Upper lobe of left lung (tissue), 6 donors: ENCODE measurements around the gene TTLL5. TPM values are rescaled to one million over a fixed set of nuclear protein-coding genes. Genes with fewer than 3 reads are reported as not detected.

Source experiments
- ATAC-seq, 2 donors: fragments of 200-7000 bp; cut with Tn5 transposase; one replicate each; pipeline ENCODE4 v1.9.1; 2022; ENCODE audit warnings: mild to moderate bottlenecking in 2 of 2, moderate library complexity in 2 of 2; ENCODE audit not compliant: low FRiP score in 2 of 2
- DNase-seq, 2 donors: peaks; one replicate each; pipeline ENCODE4 v3.0.0-alpha.2; 2019 to 2020
- H3K27ac ChIP-seq, 4 donors: fragments of 200-600 bp; sonication (generic); one replicate each; pipeline ENCODE4 v1.5.1; 2016 to 2019
- H3K27me3 ChIP-seq, 4 donors: fragments of 200-600 bp; sonication (generic); one replicate each; pipeline ENCODE4 v1.5.1; 2017 to 2019
- H3K36me3 ChIP-seq, 4 donors: fragments of 200-600 bp; sonication (generic); one replicate each; pipeline ENCODE4 v1.5.1; 2016 to 2019
- H3K4me1 ChIP-seq, 4 donors: fragments of 200-600 bp; sonication (generic); one replicate each; pipeline ENCODE4 v1.5.1; 2018 to 2019
- H3K4me3 ChIP-seq, 4 donors: fragments of 200-600 bp; sonication (generic); one replicate each; pipeline ENCODE4 v1.5.1; 2017 to 2019; ENCODE audit warnings: mild to moderate bottlenecking in 2 of 4, moderate library complexity in 1 of 4
- H3K9me3 ChIP-seq, 4 donors: fragments of 200-600 bp; sonication (generic); one replicate each; pipeline ENCODE4 v1.5.1; 2018 to 2019
- CTCF ChIP-seq, 6 experiments: fragments of 450-650 bp in 4 of 6; fragments of 200-600 bp in 2 of 6; sonication (generic) in 2 of 6; IDR thresholded peaks; one replicate each; pipeline ENCODE4 v1.5.1; 2016 to 2019; ENCODE audit warnings: antibody characterized with exemption in 6 of 6
- EP300 ChIP-seq, 4 donors: sonication (generic); formaldehyde crosslinking; IDR thresholded peaks; one replicate each; pipeline ENCODE4 v1.5.1; 2017; ENCODE audit warnings: antibody characterized with exemption in 4 of 4, control low read depth in 2 of 4
- POLR2A ChIP-seq, 4 donors: fragments of 450-650 bp; IDR thresholded peaks; one replicate each; pipeline ENCODE4 v1.5.1; 2016 to 2017; ENCODE audit warnings: antibody characterized with exemption in 4 of 4, mild to moderate bottlenecking in 2 of 4
- POLR2AphosphoS5 ChIP-seq, 2 donors: sonication (generic); formaldehyde crosslinking; IDR thresholded peaks; one replicate each; pipeline ENCODE4 v1.5.1; 2017; ENCODE audit warnings: antibody characterized with exemption in 2 of 2
- WGBS, 2 donors: methylation state at CpG; one replicate each; pipeline ENCODE4 v1.1.5; 2017 to 2018; 5-methylcytosine and 5-hydroxymethylcytosine counted together
- total RNA-seq, 6 donors: library from RNA; depleted of rRNA in 4 of 6; stranded (reverse); fragments of >200 nt in 4 of 6; gene quantifications; one replicate each; pipeline versions ENCODE4 v1.1.0 to v1.2.1, GENCODE V29; 2016 to 2021
- donor health status: DM: no; HTN: no; CAD: no; lungs with moderate emphysema.
- donor health status: DM: no; HTN: yes; CAD: no; lungs with severe emphysema.

Gene TTLL5
- total RNA-seq, 6 donors from 2014 or later: 24.5 to 85.9 (median 33.5) TPM

DNA sequence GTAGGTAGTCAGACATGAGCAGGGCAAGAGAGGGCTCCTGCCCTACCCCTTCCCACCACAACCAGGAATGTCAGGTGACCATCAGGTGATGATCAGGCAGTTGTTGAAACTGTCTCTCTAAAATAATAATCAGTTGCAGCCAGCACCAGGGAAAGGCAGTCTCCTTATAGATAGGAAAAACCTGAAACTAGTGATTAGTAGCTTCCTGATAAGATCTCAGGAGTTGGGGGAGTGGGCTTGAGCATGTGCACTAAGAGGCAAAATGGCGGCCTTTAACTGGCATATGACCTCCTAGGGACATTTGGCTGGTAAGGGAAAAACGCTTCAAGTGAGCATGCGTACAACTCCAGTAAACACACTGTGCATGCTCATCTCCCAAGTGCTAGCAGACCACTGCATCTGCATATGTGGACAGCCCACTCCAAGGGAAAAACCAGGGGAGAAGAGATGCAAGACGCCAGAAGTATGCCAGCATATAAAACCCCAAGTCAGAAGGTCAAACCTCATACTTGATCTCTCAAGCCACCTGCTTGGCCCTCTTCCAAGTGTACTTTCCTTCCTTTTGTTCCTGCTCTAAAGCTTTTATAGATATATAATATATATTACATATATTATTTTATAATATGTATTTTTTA lies 283.7 kb downstream of the TTLL5 start:
- no peak for DNase-seq
- no peak for ATAC-seq
- no peaks in the 10 kb centered on the region for H3K27me3 ChIP-seq
- H3K36me3 ChIP-seq: no peaks in the 10 kb centered on the region
- no peaks in the 10 kb centered on the region for H3K4me1 ChIP-seq
- WGBS, 2 donors: 88% methylated on average over 4 of the region's 4 CpGs
- no peak overlapping the region for H3K27ac ChIP-seq
- H3K9me3 ChIP-seq: no peaks in the 10 kb centered on the region
- H3K4me3 ChIP-seq: no peak overlapping the region
- TF ChIP-seq POLR2AphosphoS5 (IDR thresholded peaks at IDR 0.05) (no peak), CTCF (IDR thresholded peaks at IDR 0.05) (no peak), EP300 (IDR thresholded peaks at IDR 0.05) (no peak), POLR2A (IDR thresholded peaks at IDR 0.05) (no peak)

DNA sequence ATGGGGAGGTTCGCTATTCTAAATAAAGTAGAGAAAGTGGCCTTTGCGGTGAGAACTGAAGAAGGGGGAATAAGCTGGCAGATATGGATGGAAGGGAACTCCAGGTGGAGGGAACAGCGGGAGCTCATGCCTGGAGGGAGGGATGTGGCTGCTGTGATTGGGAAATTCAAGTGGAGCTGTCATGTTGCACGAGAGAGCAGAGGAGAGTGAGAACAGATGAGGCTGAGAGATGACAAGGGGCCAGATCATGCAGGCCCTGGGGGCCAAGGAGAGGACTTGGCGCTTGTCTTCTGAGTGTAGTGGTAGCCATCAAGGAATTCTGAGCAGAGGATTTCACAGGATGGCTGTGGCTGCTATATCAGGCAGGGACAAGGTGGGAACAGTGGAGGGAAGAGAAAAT lies 285.7 kb downstream of the TTLL5 start:
- no peaks in the 10 kb centered on the region for H3K4me1 ChIP-seq
- 90 to 92% methylated on average over 5 of the region's 5 CpGs for WGBS, 2 donors
- H3K27ac ChIP-seq: no peak overlapping the region
- H3K27me3 ChIP-seq: no peaks in the 10 kb centered on the region
- ATAC-seq (no peak), DNase-seq (no peak)
- H3K4me3 ChIP-seq: no peak overlapping the region
- H3K36me3 ChIP-seq: no peaks in the 10 kb centered on the region
- H3K9me3 ChIP-seq: no peaks in the 10 kb centered on the region
- TF ChIP-seq EP300 (IDR thresholded peaks at IDR 0.05) (no peak), POLR2AphosphoS5 (IDR thresholded peaks at IDR 0.05) (no peak), CTCF (IDR thresholded peaks at IDR 0.05) (no peak), POLR2A (IDR thresholded peaks at IDR 0.05) (no peak)

DNA sequence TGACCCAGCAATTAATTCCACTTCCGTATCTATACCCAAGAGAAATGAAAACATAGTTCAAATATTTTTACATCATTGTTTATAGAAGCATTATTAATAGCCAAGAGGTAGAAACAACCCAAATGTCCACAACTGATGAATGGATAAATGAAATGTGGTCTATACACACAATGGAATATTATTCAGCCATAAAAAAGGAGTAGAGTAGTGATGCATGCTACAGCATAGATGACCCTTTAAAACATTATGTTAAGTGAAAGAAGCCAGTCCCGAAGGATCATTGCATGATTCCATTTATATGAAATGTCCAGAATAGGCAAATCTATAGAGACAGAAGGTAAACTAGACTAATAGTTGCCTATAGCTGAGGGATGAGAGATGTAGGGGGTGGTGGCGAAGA lies 291.4 kb downstream of the TTLL5 start:
- Histone ChIP-seq H3K4me3 (no peak overlapping the region), H3K9me3 (no peaks in the 10 kb centered on the region), H3K36me3 (peaks cover 0 to 9% (median 0%) of the 10 kb centered on the region in 4 donors), H3K27me3 (no peaks in the 10 kb centered on the region), H3K4me1 (no peaks in the 10 kb centered on the region), H3K27ac (no peak overlapping the region)
- DNase-seq (no peak), ATAC-seq (no peak)
- TF ChIP-seq EP300 (IDR thresholded peaks at IDR 0.05) (no peak), POLR2AphosphoS5 (IDR thresholded peaks at IDR 0.05) (no peak), POLR2A (IDR thresholded peaks at IDR 0.05) (no peak), CTCF (IDR thresholded peaks at IDR 0.05) (no peak)
- WGBS, 2 donors: 92 to 93% methylated on average over 3 of the region's 3 CpGs

DNA sequence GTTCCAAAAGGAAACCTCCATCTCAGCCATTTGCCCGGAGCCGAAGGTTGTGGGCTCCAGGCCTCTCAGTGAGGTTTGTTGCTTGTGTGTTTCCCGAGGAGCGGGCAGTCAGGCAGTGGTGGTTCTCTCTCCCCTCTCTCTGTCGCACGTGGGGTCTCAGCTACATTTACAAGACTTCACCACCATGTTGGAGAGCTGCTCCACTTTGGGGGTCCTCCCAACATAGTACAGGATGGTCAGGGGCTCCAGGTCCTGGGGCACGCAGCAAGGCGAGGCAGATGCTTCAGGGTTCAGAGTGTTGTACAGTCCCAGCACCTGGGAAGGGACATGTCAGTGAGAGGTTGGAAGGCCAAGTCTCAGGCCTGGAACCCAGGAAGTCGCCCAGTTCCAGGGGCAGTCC lies 298.0 kb downstream of the TTLL5 start:
- H3K4me3 ChIP-seq: no peak overlapping the region
- WGBS, 2 donors: 96% methylated on average over 5 to 9 of the region's 9 CpGs
- TF ChIP-seq POLR2A (IDR thresholded peaks at IDR 0.05): no peak
- TF ChIP-seq POLR2AphosphoS5 (IDR thresholded peaks at IDR 0.05): no peak
- H3K9me3 ChIP-seq: no peaks in the 10 kb centered on the region
- no peak for DNase-seq
- H3K4me1 ChIP-seq: no peaks in the 10 kb centered on the region
- H3K27ac ChIP-seq: no peak overlapping the region
- H3K27me3 ChIP-seq: no peaks in the 10 kb centered on the region
- no peak for ATAC-seq
- peaks cover 0 to 23% (median 4%) of the 10 kb centered on the region in 4 donors for H3K36me3 ChIP-seq

DNA sequence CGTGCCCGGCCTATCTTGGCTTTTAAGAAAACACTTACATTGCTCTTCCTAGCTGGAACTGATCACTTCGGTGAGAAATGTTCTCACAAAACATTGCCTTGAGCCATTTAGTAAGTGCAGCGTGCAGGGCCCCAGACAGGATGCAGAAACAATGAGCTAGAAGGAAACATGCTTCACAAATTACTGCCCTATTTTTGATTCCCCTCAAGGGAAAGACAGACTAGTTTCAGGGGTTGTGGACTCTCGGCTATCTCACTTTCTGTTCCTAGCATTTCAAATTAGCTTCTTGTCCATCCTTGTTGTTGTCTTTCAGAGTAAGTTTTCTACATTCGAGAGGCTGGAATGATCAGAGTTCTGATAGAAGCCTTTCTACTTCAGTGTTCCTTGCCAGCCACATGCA lies 299.2 kb downstream of the TTLL5 start:
- no peaks in the 10 kb centered on the region for H3K4me1 ChIP-seq
- DNase-seq: no peak
- 81 to 92% methylated on average over 6 of the region's 6 CpGs for WGBS, 2 donors
- peaks cover 0 to 23% (median 4%) of the 10 kb centered on the region in 4 donors for H3K36me3 ChIP-seq
- H3K4me3 ChIP-seq: no peak overlapping the region
- no peak for ATAC-seq
- H3K27me3 ChIP-seq: no peaks in the 10 kb centered on the region
- H3K27ac ChIP-seq: no peak overlapping the region
- no peaks in the 10 kb centered on the region for H3K9me3 ChIP-seq
- TF ChIP-seq POLR2A (IDR thresholded peaks at IDR 0.05) (no peak), POLR2AphosphoS5 (IDR thresholded peaks at IDR 0.05) (no peak), EP300 (IDR thresholded peaks at IDR 0.05) (no peak), CTCF (IDR thresholded peaks at IDR 0.05) (no peak)
